CD4-positive, alpha-beta T cell treated with Interferon alpha-2 for 1 hour (primary cell): ENCODE results near the gene LMNA.

ENCODE experiments used
- DNase-seq, 2 donors: peaks; one replicate each; pipeline ENCODE4 v3.0.0-alpha.2; 2020 to 2022

LMNA gene

DNA sequence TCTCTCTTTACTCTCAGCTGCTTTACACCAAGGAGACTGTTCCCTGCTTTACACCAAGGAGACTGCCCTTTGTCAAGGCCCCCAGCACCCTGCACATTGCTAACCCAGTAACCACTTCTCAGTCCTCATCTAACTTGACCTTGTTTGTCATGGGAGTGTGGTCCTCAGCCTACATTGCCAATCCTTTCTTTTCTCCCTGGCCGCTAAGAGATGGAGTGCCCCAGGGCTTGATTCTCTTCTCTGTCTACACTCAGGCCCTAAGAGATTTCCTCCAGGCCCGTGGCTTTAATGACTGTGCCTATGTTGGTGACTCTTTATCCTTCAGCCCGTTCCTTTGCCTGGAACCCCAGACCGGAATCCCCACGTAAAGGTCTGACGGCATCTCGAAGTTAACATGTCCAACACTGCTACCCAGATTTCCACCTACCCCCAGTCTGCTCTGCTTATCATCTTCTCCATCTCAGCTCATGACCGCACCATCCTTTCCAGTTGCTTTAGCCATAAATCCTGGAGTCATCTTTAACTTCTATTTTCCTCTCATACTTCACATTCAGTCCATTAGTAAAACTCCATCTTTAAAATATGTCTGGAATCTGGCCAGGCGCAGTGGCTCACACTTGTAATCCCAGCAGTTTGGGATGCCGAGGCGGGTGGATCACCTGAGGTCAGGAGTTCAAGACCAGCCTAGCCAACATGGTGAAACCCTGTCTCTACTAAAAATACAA, 29.4 kb downstream of the LMNA start:
- peak in 1 of 2 donors; percentile 24 for DNase-seq

DNA sequence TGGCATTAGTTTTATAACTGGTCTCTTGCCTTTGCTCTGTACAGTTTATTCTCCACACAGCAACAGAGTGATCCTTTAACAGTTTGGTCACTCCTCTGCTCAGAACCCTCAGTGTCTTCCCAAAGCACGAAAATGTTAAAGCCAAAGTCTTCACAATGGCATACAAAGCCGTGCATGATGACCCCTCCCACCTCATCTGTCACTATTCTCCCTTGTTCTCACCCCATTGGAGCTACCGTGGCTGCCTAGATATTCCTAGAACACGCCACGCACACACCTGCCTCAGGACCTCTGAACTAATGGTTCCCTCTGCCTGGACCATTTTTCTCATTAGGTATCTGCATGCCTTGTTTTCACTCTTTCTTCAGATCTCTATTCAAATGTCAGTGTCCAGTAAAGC, 30.2 kb downstream of the LMNA start:
- DNase-seq = peak in 1 of 2 donors; percentile 38

DNA sequence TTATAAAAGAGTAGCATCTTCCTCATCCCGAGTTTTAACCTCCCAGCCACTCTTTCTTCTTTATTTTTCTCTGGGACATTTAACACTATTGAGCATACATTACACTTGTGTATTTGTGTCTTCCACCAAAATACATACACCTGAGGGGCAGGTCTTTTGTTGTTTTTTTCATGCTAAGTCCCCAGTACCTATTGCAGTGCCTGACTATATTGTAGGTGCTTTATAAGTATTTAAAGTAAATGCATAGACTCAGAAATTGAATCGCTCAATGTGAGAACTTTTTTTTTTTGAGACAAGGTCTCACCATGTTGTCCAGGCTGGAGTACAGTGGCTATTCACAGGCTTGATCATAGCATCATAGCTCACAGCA, 31.1 kb downstream of the LMNA start:
- DNase-seq = no peak

DNA sequence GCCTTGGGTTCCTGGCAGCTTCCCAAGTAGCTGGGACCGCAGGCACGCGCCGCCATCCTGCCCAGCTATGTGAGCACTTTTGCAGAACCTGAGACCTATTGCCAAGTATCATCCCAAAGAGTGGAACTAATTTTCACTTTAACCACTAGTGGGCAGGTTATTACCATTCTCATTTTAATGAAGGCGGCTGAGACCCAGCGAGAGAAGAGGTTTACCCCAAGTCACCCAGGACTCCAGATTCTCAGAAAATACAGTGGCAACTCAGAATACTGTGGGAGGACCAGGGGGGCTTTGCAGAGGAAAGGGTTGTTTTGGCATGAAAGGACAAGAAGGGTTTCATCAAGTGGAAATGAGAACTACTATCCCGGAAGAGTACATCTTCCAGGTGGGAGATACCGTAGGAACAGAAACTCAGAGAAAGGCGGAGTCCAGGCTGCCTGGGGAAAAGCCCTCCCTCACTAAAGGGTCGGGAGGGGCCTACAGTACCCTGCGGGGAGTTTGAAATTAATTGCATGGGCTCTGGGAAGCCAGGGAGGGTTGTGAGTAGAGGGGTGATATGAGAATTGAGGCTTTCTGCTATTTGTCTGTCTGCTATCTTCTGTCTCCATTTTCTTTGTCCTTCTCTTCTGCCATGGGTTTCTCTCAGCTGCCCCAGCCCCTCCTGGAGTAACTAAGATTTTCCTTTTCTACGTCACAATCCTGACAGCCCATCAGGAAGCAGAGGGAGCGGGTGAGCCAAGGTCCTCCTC, 31.7 kb downstream of the LMNA start:
- DNase-seq = peak; percentile 57 to 83

DNA sequence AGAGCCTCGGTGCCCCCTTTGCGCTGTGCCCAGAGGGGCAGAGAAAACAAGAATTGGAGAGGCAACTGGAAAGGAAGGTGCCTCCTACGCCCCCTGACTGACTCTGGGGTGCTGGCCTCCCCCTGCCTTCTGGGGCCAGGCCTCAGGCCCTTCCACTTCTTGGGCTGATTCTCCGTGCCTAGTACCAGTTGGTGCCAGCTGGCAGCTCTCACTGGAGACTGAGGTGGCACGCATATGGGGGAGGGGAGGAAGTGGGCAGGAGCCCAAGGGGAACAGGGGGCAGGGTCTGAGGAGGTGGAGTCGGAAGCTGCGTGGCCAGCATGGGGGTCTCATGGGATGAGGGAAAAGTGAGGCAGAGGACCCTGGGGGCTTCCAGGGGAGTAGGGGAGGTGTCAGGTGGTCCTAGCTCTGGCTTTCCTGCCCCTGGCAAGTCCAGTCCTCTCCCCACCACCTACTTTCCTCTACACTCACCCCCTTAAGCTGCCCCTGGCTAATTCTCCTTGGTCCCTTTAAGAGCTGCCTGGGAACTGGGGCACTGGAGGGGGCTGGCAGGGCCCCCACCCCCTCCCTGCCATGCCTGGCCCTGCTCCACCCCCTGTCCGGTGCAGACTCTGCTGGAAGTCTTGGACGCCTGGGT, 32.4 kb downstream of the LMNA start:
- peak in 1 of 2 donors; percentile 38 for DNase-seq

DNA sequence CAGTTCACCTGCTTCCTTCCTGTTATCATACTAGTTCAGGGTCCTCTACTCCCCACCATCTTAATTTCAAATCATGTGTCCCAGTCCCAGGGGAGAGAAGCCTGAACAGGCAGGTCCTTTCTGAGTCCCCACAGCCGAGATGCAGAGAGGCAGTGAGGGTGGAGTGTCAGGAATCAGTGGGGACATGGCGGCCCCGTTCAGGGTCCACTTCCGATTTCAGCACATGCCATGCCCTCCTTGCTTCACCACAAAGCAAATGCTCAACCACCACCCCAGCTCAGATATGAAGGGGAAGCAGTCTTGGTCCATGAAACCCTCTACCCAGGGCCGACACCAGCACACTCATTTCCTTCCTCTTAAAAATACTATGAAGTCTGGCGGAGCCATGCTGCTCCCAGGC, 33.7 kb downstream of the LMNA start:
- DNase-seq = peak; percentile 35 to 63

DNA sequence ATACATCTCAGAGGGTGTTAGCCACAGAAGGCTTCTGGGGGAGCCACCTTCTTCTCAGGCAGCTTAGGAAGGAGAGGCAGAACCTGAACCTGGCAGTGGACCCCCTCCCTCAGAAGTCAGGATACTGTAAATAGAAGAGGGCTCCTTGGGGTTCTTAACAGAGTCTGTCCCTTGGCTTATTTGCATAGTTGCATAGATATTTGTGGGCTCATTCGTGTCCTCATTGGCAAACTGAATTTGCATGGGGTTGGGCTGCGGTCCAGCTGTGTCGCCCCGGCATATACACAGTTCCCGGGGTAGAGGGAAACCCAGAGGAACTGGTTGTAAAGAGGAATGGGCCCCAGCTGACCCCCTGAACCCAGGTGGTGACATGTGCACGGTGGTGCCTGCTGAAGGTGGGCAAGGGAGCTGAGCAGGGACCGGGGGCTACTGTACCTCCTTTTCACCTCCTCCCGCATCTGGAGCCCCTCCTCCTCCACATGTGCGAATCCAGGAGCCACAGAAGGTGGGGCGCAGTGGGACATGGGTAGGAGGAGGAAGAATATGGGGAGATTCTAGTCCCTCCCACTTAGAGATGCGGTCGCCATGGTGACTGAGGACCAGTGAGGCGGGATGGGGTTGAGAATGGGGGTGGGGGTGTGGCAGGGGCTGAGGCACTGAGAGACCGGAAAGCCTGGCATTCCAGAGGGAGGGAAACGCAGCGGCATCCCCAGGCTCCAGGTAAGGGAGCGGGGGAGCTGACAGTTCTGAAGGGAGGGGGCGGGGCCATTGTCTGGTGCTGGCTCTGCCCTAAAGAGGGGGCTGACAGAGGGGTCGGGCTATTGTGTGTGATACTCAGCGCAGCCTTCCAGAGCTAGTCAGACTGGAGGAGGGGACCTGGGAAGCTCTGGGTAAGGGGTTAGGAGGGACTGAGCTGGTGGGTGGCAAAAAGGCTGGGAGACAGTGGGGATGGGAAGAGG, 35.1 kb downstream of the LMNA start:
- DNase-seq = no peak

DNA sequence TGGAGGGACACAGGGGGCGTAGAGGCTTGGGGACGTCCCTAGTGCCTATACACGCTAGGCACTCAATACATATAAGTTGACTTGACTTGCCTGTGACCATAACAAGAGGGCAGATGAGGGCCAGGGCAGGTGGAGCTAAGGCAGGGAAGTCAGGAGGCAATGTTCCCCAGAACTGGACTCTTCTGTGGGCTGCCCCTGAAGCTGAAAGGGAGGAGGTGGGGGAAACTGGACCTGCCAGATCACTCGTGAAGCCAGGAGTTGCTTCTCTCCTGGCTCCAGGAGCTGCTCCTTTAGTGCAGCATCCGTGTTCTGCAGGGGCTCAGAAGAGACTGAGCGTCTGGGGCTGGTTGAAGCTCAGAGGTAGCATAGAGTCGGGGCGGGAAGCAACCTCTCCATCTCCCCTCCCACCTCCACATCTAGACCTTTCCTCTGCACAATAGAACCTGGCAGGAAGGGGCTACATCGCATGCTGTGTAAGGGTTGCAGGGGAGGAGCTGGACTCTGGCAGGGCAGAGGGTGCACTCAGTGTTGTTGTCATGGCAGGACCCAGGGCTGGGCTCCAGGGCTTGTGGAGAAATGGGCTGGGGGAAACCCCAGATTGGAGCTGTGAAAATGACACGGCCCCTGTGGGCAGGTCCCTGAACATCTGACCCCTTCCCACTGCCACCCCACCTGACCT, 36.0 kb downstream of the LMNA start:
- DNase-seq = no peak

DNA sequence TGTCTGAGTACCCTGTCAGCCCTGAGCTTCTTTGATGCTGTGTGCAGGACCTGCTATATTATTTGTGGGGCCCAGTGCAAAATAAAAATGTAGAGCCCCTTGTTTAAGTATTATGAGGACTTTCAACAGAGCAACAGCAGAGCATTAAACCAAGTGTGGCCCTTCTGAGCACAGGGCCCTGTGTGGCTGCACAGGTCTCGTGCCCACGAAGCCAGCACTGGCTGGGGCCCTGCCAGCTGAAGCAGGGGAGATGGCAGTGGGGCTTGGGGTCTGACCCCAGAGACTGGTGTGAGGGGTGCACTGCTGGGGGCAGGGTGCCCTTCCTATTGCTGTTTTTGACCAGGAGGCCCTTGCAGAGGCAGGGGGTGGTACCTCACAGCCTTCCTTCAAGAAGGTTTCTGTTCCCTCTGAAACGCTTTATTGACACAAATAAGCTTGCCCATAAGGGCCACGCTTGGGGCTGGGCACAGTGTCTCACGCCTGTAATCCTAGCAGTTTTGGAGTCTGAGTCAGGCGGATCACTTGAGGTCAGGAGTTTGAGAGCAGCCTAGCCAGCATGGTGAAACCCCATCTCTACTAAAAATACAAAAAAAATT, 36.7 kb downstream of the LMNA start:
- DNase-seq = peak in 1 of 2 donors; percentile 48

DNA sequence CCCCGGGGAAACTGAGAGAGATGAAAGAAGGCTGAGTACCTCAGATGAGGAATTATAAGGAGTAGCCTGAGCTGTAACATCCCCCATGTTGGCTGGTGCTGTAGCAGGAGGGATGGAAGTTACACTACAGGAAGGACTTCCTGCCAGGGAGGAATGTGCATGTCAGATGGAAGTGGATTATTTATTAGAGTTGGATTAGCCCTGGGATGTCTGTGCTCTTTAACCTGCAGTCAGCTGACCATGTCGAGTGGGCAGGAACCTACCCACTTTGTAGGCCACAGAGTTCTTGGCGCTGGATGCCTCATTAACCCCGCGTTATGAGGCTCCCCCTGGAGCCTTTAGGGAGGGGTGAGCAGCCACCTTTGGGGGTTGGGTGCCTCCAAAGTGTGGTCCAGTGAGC, 38.1 kb downstream of the LMNA start:
- DNase-seq = no peak

DNA sequence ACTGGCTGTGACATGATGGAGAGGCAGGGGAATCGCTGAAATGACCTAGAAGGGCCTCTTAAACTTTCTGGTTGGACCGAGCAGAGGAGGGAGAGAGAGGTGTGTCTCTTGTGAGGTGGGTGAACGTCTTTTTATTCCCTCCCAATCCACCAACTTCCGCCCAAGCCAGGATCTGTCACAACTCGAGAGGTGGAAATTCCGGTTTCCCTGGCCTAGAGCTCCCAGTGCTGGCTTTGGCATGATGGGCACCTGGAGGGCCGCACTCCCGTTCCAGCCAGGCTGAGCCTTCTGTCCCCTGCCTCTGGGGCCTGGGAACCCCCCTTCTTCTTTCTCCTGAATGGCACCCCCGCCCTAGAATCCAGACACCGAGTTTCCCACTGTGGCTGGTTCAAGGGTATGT, 38.9 kb downstream of the LMNA start, which contains the start of gene SEMA4A:
Gene SEMA4A, plus strand, starts transcription at position 224 of the 400 bp plus-strand sequence. CDS start 994 bp downstream, outside the sequence.
- DNase-seq = no peak

DNA sequence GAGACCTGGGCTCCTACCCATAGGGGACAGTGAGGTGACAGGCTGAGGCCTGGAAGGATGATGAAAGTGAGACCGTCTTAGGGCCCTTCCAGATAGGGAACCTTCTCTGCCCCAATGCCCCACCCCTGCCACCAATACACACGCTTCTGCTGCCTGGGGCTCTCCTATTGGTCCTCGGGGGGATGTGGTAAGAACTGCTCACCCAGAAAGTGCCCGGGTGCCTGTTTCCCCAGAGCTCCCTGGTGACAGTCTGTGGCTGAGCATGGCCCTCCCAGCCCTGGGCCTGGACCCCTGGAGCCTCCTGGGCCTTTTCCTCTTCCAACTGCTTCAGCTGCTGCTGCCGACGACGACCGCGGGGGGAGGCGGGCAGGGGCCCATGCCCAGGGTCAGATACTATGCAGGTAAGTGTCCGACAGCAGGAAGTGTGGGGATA, 39.8 kb downstream of the LMNA start:
- peak; percentile 60 to 84 for DNase-seq

DNA sequence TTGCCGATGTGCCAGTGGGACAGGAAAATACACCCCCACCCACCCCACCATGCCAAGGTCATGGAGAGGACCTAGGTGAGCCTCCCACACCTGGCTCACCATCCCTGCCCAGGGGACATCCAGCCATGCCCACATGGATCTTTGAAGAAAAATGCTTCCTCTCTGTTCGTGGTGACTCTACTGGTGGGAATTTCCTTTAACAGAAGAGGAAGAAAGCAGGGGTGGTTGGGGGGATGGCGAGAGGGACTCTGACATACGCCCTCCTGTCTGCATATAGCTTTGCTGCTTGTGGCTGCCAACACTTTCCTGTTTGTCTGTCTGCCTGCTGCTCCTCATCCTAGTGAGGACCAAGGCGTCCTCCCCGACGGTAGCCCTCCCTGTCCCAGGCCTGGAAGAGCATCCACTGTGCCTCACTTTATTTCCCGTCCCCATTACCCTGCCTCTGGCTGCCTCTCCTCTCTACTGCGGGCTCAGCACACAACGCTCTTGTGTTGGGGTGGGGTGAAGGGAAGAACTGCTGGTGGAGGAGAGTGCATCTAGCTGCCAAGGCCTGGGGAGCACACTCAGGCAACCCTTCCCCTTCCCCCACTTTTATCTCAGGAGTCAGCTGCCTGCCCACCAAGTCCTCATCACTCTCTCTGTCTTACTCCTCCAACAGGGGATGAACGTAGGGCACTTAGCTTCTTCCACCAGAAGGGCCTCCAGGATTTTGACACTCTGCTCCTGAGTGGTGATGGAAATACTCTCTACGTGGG, 41.4 kb downstream of the LMNA start:
- DNase-seq = no peak

DNA sequence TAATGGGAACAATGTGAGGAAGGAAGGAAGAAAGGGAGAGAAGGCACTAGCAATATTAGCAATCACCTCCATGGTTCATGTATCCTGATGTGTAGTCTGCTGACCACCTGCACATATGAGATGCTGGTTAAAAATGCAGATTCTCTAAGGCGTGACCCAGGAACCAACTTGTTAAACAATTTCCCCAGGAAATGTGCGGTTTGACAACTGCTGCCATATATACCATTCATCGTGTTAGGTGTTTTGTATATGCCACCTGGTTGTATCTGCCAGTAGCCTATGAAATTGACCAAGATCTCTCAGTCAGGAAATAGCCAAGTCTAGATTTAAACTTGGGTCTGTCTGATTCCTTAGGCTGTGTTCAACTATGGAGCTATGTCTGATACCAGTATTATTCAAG, 43.0 kb downstream of the LMNA start:
- no peak for DNase-seq

DNA sequence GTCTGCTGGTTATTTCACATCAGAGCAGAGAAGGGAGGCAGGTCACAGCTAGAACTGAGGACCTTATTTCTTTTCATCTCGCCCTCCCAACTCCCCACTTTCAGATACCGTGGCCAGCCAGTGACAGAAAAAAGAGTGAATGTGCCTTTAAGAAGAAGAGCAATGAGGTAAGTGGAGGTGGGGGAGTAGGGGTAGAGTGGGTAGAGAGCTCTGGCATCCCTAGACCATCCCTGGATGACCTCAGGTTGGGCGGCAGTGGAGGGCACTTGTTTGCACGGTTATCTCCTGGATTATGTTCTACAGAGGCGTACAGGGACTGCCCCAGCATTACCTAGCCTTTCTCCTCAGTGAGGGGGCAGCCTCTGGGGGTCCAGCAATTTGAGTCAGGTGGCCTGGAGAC, 43.5 kb downstream of the LMNA start:
- DNase-seq = no peak

DNA sequence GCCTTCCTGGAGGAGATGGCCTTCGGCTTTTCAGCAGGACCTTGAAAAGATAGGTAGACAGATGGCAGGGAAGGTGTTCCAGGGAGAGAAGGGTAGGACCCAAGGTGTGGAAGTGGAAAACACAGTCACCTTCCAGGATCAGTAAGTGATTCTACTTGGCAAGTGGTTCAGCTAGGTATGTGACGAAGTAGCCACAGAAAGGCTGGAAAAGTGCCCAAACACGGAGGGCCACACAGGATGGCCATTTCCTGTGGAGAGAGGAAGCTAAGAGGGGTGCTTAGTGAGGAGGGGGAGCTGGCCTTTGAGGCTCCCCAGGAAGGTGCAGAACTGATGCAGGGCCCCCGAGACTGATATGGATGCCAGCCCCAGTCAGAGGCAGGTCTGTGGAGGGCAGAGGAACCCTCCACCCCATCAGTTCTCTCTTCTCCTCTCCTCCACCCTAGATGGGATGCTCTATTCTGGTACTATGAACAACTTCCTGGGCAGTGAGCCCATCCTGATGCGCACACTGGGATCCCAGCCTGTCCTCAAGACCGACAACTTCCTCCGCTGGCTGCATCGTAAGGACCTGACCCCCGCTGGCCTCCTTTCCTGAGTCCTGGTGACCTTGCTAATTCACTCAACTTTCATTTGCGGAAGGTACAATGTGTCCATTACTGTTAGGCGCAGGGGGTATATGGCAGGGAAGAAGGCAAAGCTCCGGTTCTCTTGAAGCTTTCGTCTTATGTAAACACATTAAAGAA, 45.7 kb downstream of the LMNA start:
- DNase-seq = no peak

DNA sequence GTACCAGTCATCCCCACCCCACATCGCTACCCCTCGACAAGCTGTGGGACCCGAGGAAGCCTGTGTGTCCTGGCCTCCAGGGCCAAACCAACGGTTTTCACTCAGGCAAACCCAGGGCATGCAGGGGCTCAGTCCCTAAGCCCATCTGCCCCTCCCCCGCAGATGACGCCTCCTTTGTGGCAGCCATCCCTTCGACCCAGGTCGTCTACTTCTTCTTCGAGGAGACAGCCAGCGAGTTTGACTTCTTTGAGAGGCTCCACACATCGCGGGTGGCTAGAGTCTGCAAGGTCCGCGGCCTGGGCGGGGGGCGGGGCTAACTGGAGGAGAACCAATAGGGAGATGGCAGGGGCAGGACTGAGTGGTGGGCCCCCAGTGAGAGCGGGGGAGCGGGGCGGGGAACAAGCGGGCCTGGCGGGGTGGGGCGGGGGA, 46.2 kb downstream of the LMNA start:
- DNase-seq = peak; percentile 63 to 79

DNA sequence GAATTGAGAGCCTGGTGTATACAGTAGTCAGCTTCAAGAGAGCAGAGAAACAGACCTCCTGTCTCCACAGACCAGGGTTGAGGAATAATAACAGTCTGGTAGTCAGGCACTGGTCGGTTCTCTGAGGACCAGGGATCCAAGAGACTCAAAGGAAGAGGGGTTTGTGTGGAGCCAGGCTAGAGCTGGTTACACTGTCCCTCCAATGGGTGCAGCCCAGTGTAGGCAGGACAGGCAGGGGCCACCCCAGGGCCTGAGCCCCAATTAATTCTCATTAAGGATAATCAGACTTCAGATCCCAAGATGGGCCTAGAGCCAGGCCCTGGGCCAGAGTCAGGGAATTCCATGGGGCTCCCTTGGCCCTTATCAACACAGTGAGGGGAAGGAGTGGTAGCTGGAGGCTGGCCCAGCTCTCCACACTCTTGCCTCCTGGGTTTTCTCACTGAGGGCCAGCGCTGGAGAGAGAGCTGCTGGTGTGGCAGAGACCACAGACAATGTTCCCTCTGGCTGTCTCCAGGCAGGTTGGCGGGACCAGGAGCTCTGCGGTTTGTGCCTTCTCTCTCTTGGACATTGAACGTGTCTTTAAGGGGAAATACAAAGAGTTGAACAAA, 48.0 kb downstream of the LMNA start:
- DNase-seq = no peak

DNA sequence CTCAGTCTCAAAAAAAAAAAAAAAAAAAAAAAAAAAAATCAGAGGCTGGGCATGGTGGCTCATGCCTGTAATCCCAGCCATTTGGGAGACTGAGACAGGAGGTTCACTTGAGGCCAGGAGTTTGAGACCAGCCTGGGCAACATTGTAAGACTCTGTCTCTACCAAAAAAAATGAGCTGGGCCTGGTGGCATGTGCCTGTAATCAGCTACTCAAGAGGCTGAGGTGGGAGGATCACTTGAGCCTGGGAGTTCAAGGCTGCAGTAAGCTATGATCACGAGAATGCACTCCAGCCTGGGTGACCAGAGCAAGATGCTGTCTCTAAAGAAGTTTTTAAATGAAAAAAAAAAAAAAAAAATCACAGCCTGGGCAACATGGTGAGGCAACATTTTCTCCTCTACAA, 49.2 kb downstream of the LMNA start:
- DNase-seq = no peak
